HEK293 (cell line): ENCODE data around the gene ERN2.

Source experiments
- CTCF ChIA-PET: fragments of 350-600 bp; formaldehyde crosslinking; extraction: SDS; loops from one replicate; lab custom pipeline; 2021; ENCODE audit warnings: antibody characterized with exemption; lab: Yijun Ruan, JAX
- POLR2A ChIA-PET: fragments of 300-600 bp; formaldehyde crosslinking; extraction: SDS; loops from one replicate; lab custom pipeline; 2020; ENCODE audit warnings: antibody characterized with exemption, inconsistent platforms; lab: Yijun Ruan, JAX
- H3K27ac ChIP-seq: fragments of 200-500 bp; sonication (Bioruptor generic); 2 replicates; pipeline ENCODE4 v1.5.1; 2014; ENCODE audit warnings: low read depth, low read length, control low read depth, inconsistent platforms; ENCODE audit errors: extremely low read depth
- H3K36me3 ChIP-seq, 2 experiments: fragments of 200-500 bp in 1 of 2; sonication (Bioruptor generic) in 1 of 2; 1 replicate in 1 of 2; 2 replicates in 1 of 2; pipeline ENCODE4 v1.5.1; 2014 to 2017; ENCODE audit warnings: inconsistent platforms in 2 of 2, low read length in 2 of 2; ENCODE audit not compliant: control insufficient read depth in 2 of 2, insufficient read depth in 1 of 2
- H3K4me1 ChIP-seq: fragments of 200-500 bp; sonication (Bioruptor generic); 2 replicates; pipeline ENCODE4 v1.5.1; 2014; ENCODE audit warnings: mild to moderate bottlenecking, low read length, inconsistent platforms; ENCODE audit not compliant: control insufficient read depth, insufficient read depth
- H3K4me3 ChIP-seq: 2 replicates; pipeline ENCODE4 v1.5.1; 2011; ENCODE audit warnings: low read depth, mild to moderate bottlenecking, control low read depth, low read length, moderate library complexity
- H3K9me3 ChIP-seq: fragments of 200-500 bp; sonication (Bioruptor generic); 2 replicates; pipeline ENCODE4 v1.5.1; 2014; ENCODE audit warnings: low read depth, low read length, inconsistent platforms; ENCODE audit not compliant: control insufficient read depth, insufficient read depth
- FEZF1 ChIP-seq: fragments of 450-650 bp; formaldehyde crosslinking; IDR thresholded peaks from 2 replicates; pipeline ENCODE4 v1.5.1; 2016; ENCODE audit warnings: missing biosample characterization, missing genetic modification characterization
- GLIS2 ChIP-seq: fragments of 450-650 bp; formaldehyde crosslinking; IDR thresholded peaks from 2 replicates; pipeline ENCODE4 v1.5.1; 2016; ENCODE audit warnings: missing biosample characterization, missing genetic modification characterization
- IKZF3 ChIP-seq: fragments of 450-650 bp; IDR thresholded peaks from 2 replicates; pipeline ENCODE4 v1.5.0; 2018; ENCODE audit warnings: missing biosample characterization, mild to moderate bottlenecking, missing genetic modification characterization, moderate library complexity
- KLF9 ChIP-seq: fragments of 450-650 bp; formaldehyde crosslinking; IDR thresholded peaks from 2 replicates; pipeline ENCODE4 v1.5.1; 2016; ENCODE audit warnings: missing biosample characterization, missing genetic modification characterization, low read depth
- PRDM1 ChIP-seq: fragments of 450-650 bp; formaldehyde crosslinking; IDR thresholded peaks from 2 replicates; pipeline ENCODE4; 2016; ENCODE audit warnings: missing biosample characterization, missing genetic modification characterization
- SCRT1 ChIP-seq: fragments of 450-650 bp; formaldehyde crosslinking; IDR thresholded peaks from 2 replicates; pipeline ENCODE4 v1.5.1; 2016; ENCODE audit warnings: missing biosample characterization, missing genetic modification characterization, borderline replicate concordance
- ZFP69B ChIP-seq: fragments of 450-650 bp; formaldehyde crosslinking; IDR thresholded peaks from 2 replicates; pipeline ENCODE4 v1.5.1; 2016; ENCODE audit warnings: missing biosample characterization, missing genetic modification characterization
- ZNF114 ChIP-seq: fragments of 450-650 bp; formaldehyde crosslinking; IDR thresholded peaks from 2 replicates; pipeline ENCODE4 v1.5.0; 2017; ENCODE audit warnings: missing biosample characterization, missing genetic modification characterization
- ZNF146 ChIP-seq: fragments of 450-650 bp; formaldehyde crosslinking; IDR thresholded peaks from 2 replicates; pipeline ENCODE4 v1.5.1; 2016; ENCODE audit warnings: missing biosample characterization, missing genetic modification characterization
- ZNF169 ChIP-seq: fragments of 450-650 bp; formaldehyde crosslinking; IDR thresholded peaks from 2 replicates; pipeline ENCODE4 v1.5.1; 2016; ENCODE audit warnings: missing biosample characterization, missing genetic modification characterization
- ZNF175 ChIP-seq: fragments of 450-650 bp; formaldehyde crosslinking; IDR thresholded peaks from 2 replicates; pipeline ENCODE4 v1.5.1; 2016; ENCODE audit warnings: missing biosample characterization, missing genetic modification characterization
- ZNF2 ChIP-seq: fragments of 450-650 bp; formaldehyde crosslinking; IDR thresholded peaks from 2 replicates; pipeline ENCODE4 v1.5.1; 2016; ENCODE audit warnings: missing biosample characterization, missing genetic modification characterization
- ZNF211 ChIP-seq: fragments of 450-650 bp; formaldehyde crosslinking; IDR thresholded peaks from 2 replicates; pipeline ENCODE4 v1.5.1; 2016; ENCODE audit warnings: low read depth, missing biosample characterization, missing genetic modification characterization
- ZNF239 ChIP-seq: fragments of 450-650 bp; formaldehyde crosslinking; IDR thresholded peaks from 2 replicates; pipeline ENCODE4 v1.5.1; 2016; ENCODE audit warnings: missing biosample characterization, missing genetic modification characterization
- ZNF366 ChIP-seq: fragments of 450-650 bp; formaldehyde crosslinking; conservative IDR thresholded peaks from 2 replicates; pipeline ENCODE4 v1.5.1; 2016; ENCODE audit warnings: missing biosample characterization, missing genetic modification characterization
- ZNF37A ChIP-seq: fragments of 450-650 bp; IDR thresholded peaks from 2 replicates; pipeline ENCODE4 v1.5.1; 2018; ENCODE audit warnings: missing biosample characterization, missing genetic modification characterization
- ZNF404 ChIP-seq: fragments of 450-650 bp; formaldehyde crosslinking; IDR thresholded peaks from 2 replicates; pipeline ENCODE4 v1.5.1; 2017; ENCODE audit warnings: missing biosample characterization, missing genetic modification characterization
- ZNF426 ChIP-seq: fragments of 450-650 bp; formaldehyde crosslinking; IDR thresholded peaks from 2 replicates; pipeline ENCODE4 v1.5.1; 2017; ENCODE audit warnings: missing biosample characterization, missing genetic modification characterization, mild to moderate bottlenecking, inconsistent platforms, moderate library complexity
- ZNF529 ChIP-seq: fragments of 450-650 bp; formaldehyde crosslinking; IDR thresholded peaks from 2 replicates; pipeline ENCODE4 v1.5.1; 2017; ENCODE audit warnings: missing genetic modification characterization, missing biosample characterization; ENCODE audit not compliant: insufficient replicate concordance
- ZNF600 ChIP-seq: fragments of 450-650 bp; formaldehyde crosslinking; IDR thresholded peaks from 2 replicates; pipeline ENCODE4 v1.5.1; 2016; ENCODE audit warnings: missing biosample characterization, missing genetic modification characterization
- ZNF621 ChIP-seq: fragments of 450-650 bp; formaldehyde crosslinking; IDR thresholded peaks from 2 replicates; pipeline ENCODE4 v1.5.1; 2017; ENCODE audit warnings: missing biosample characterization, missing genetic modification characterization
- TF ChIP-seq, protein P1 (sequence below): fragments of 450-650 bp; formaldehyde crosslinking; IDR thresholded peaks from 2 replicates; pipeline ENCODE4 v1.5.1; 2016; ENCODE audit warnings: missing biosample characterization, missing genetic modification characterization
- TF ChIP-seq, protein P2 (sequence below): fragments of 450-650 bp; formaldehyde crosslinking; IDR thresholded peaks from 2 replicates; pipeline ENCODE4 v1.5.1; 2016; ENCODE audit warnings: missing biosample characterization, missing genetic modification characterization
- TF ChIP-seq, protein P3 (sequence below): fragments of 450-650 bp; formaldehyde crosslinking; conservative IDR thresholded peaks from 2 replicates; pipeline ENCODE4 v1.5.1; 2016; ENCODE audit warnings: low read depth, missing biosample characterization, missing genetic modification characterization
- TF ChIP-seq, protein P4 (sequence below): fragments of 450-650 bp; formaldehyde crosslinking; IDR thresholded peaks from 2 replicates; pipeline ENCODE4 v1.5.1; 2017; ENCODE audit warnings: missing biosample characterization, missing genetic modification characterization
- TF ChIP-seq, protein P5 (sequence below): fragments of 450-650 bp; IDR thresholded peaks from 2 replicates; pipeline ENCODE4 v1.5.1; 2018; ENCODE audit warnings: missing biosample characterization, mild to moderate bottlenecking, missing genetic modification characterization

Gene ERN2

DNA sequence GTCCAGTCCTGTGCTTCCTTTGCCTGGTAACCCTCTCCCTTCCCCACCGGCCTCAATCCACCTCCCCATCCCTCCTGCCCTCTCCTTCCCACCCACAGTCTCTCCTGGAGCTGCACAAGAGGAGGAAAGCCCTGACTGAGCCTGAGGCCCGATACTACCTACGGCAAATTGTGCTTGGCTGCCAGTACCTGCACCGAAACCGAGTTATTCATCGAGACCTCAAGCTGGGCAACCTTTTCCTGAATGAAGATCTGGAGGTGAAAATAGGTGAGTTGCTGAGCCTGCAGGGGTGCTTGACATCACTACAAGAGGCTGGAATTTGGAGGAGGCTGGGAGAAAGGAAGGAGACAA is 33.1 kb downstream of the ERN2 start (continued):
- TF ChIP-seq, protein P1, sequence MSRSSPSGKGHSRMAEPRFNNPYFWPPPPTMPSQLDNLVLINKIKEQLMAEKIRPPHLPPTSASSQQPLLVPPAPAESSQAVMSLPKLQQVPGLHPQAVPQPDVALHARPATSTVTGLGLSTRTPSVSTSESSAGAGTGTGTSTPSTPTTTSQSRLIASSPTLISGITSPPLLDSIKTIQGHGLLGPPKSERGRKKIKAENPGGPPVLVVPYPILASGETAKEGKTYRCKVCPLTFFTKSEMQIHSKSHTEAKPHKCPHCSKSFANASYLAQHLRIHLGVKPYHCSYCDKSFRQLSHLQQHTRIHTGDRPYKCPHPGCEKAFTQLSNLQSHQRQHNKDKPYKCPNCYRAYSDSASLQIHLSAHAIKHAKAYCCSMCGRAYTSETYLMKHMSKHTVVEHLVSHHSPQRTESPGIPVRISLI (tag by site-specific recombination), result no peak
- TF ChIP-seq ZNF600 (tag by site-specific recombination) (peak; percentile 20; the same call in 1 of the 2 replicates), ZFP69B (tag by site-specific recombination) (no peak), KLF9 (tag by site-specific recombination) (no peak), ZNF175 (tag by site-specific recombination) (no peak), ZNF426 (tag by site-specific recombination) (no peak), PRDM1 (tag by site-specific recombination) (peak; percentile 22; the same call in 1 of the 2 replicates)
- TF ChIP-seq, protein P2, sequence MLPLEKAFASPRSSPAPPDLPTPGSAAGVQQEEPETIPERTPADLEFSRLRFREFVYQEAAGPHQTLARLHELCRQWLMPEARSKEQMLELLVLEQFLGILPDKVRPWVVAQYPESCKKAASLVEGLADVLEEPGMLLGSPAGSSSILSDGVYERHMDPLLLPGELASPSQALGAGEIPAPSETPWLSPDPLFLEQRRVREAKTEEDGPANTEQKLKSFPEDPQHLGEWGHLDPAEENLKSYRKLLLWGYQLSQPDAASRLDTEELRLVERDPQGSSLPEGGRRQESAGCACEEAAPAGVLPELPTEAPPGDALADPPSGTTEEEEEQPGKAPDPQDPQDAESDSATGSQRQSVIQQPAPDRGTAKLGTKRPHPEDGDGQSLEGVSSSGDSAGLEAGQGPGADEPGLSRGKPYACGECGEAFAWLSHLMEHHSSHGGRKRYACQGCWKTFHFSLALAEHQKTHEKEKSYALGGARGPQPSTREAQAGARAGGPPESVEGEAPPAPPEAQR (tag by site-specific recombination), result no peak

DNA sequence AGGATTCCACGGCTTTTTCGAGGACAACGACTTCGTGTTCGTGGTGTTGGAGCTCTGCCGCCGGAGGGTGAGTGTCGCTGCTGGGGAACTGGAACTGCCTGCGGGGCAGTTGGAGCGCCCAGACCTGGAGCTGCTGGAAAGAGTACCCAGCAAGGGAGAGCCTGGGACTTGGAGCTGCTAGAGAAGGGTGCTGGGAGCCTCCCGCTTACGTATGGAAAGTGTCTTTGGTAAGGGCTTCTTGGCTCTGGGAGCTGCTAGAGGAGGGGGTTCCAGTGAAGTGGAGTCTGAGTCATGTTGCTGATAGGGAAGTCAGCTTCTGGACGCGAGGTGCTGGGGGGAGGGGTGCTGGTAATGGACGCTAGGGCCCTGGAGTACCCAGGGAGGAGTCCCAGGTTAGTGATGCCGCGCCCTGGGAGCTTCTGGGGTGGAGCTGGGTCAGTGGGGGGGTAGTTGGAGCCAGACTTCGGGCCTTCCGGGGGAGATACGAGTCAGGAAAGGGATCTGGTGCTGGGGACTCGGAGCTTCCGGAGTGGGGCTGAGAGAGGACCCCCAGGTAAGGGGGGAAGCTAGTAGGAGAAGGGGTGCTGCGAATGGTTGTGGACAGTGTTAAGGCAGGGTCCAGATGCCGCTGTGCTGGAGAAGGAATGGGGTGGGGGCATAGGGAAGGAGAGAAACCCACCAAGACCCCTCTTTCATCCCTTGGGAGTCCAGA is 33.6 kb downstream of the ERN2 start:
- Histone ChIP-seq H3K36me3 (peaks cover 23 to 61% of the 10 kb centered on the region in 2 experiments), H3K27ac (peak overlapping the region; percentile 51; the same call in 1 of the 2 replicates), H3K4me1 (peaks cover 9% of the 10 kb centered on the region), H3K4me3 (peak overlapping the region; percentile 87), H3K9me3 (no peaks in the 10 kb centered on the region)
- ChIA-PET CTCF (interaction anchor here (0.7 to 4.3 kb wide), 3 partner anchors 9 to 47 kb away, joined by 5 to 14 read pairs (median 5); no protein-coding TSS in a partner anchor), POLR2A (interaction anchor here (0.9 to 4.5 kb wide), 11 partner anchors 11 to 115 kb away, joined by 3 to 33 read pairs (median 3); partner anchors contain the start of genes DCTN5 and PALB2)
- 0 out of 2 replicates have a peak, but pooled peaks have one; percentile 42 for TF ChIP-seq ZNF146 (tag by site-specific recombination)
- TF ChIP-seq ZNF621 (tag by site-specific recombination), result no peak
- no peak for TF ChIP-seq ZNF404 (tag by site-specific recombination)
- TF ChIP-seq FEZF1 (tag by site-specific recombination), result no peak
- TF ChIP-seq, protein P3, sequence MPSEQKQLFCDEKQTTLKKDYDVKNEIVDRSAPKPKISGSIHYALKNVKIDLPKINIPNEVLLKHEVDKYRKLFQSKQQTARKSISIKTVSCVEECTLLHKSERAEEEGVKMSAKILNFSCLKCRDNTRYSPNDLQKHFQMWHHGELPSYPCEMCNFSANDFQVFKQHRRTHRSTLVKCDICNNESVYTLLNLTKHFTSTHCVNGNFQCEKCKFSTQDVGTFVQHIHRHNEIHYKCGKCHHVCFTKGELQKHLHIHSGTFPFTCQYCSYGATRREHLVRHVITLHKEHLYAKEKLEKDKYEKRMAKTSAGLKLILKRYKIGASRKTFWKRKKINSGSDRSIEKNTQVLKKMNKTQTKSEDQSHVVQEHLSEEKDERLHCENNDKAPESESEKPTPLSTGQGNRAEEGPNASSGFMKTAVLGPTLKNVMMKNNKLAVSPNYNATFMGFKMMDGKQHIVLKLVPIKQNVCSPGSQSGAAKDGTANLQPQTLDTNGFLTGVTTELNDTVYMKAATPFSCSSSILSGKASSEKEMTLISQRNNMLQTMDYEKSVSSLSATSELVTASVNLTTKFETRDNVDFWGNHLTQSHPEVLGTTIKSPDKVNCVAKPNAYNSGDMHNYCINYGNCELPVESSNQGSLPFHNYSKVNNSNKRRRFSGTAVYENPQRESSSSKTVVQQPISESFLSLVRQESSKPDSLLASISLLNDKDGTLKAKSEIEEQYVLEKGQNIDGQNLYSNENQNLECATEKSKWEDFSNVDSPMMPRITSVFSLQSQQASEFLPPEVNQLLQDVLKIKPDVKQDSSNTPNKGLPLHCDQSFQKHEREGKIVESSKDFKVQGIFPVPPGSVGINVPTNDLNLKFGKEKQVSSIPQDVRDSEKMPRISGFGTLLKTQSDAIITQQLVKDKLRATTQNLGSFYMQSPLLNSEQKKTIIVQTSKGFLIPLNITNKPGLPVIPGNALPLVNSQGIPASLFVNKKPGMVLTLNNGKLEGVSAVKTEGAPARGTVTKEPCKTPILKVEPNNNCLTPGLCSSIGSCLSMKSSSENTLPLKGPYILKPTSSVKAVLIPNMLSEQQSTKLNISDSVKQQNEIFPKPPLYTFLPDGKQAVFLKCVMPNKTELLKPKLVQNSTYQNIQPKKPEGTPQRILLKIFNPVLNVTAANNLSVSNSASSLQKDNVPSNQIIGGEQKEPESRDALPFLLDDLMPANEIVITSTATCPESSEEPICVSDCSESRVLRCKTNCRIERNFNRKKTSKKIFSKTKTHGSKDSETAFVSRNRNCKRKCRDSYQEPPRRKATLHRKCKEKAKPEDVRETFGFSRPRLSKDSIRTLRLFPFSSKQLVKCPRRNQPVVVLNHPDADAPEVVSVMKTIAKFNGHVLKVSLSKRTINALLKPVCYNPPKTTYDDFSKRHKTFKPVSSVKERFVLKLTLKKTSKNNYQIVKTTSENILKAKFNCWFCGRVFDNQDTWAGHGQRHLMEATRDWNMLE (tag by site-specific recombination), result peak; percentile 28; the same call in 1 of the 2 replicates
- TF ChIP-seq ZNF239 (tag by site-specific recombination), result no peak
- TF ChIP-seq ZNF37A (tag by site-specific recombination), result no peak
- no peak for TF ChIP-seq ZNF366 (tag by site-specific recombination)
- TF ChIP-seq ZNF211 (tag by site-specific recombination), result no peak
- TF ChIP-seq, protein P4, sequence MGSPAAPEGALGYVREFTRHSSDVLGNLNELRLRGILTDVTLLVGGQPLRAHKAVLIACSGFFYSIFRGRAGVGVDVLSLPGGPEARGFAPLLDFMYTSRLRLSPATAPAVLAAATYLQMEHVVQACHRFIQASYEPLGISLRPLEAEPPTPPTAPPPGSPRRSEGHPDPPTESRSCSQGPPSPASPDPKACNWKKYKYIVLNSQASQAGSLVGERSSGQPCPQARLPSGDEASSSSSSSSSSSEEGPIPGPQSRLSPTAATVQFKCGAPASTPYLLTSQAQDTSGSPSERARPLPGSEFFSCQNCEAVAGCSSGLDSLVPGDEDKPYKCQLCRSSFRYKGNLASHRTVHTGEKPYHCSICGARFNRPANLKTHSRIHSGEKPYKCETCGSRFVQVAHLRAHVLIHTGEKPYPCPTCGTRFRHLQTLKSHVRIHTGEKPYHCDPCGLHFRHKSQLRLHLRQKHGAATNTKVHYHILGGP, result no peak
- 0 out of 2 replicates have a peak, but pooled peaks have one; percentile 19 for TF ChIP-seq ZNF2 (tag by site-specific recombination)
- peak; percentile 59 for TF ChIP-seq GLIS2 (tag by site-specific recombination)
- TF ChIP-seq SCRT1, result no peak
- TF ChIP-seq ZNF114 (tag by site-specific recombination), result no peak
- TF ChIP-seq ZNF529 (tag by site-specific recombination), result no peak
- peak; percentile 43; the same call in 1 of the 2 replicates for TF ChIP-seq ZNF600 (tag by site-specific recombination)
- no peak for TF ChIP-seq IKZF3
- TF ChIP-seq, protein P5, sequence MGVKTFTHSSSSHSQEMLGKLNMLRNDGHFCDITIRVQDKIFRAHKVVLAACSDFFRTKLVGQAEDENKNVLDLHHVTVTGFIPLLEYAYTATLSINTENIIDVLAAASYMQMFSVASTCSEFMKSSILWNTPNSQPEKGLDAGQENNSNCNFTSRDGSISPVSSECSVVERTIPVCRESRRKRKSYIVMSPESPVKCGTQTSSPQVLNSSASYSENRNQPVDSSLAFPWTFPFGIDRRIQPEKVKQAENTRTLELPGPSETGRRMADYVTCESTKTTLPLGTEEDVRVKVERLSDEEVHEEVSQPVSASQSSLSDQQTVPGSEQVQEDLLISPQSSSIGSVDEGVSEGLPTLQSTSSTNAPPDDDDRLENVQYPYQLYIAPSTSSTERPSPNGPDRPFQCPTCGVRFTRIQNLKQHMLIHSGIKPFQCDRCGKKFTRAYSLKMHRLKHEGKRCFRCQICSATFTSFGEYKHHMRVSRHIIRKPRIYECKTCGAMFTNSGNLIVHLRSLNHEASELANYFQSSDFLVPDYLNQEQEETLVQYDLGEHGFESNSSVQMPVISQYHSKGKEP (tag by site-specific recombination), result no peak
- no peak for TF ChIP-seq ZNF169 (tag by site-specific recombination)
